HCT116 (cell line): ENCODE data around the gene FITM2. TPM values are rescaled to one million over a fixed set of nuclear protein-coding genes. Genes with fewer than 3 reads are reported as not detected.
"Not testable (repeated sequence)": the region's sequence is repeated elsewhere in the genome, so short reads cannot be mapped to it uniquely, and the experiment has no call there.

Experiments used
- ATAC-seq: fragments of 200-7000 bp; cut with Tn5 transposase; 2 replicates; pipeline ENCODE4 v1.9.1; 2020; ENCODE audit warnings: mild to moderate bottlenecking, moderate library complexity
- BruUV-seq: library from RNA; stranded (reverse); fragments of 400-500 nt; replicated peaks from 2 replicates; lab custom pipeline; 2021; lab: Mats Ljungman, UMichigan
- CTCF ChIA-PET: fragments of 300-600 bp; sonication (Branson Sonifier 250); formaldehyde crosslinking; loops from one replicate; lab custom pipeline; 2021; ENCODE audit warnings: antibody characterized with exemption; lab: Charles Lee
- POLR2A ChIA-PET: fragments of 300-600, 350-600 bp; sonication (Branson Sonifier 250); formaldehyde crosslinking; loops from one replicate; lab custom pipeline; 2021; ENCODE audit warnings: antibody characterized with exemption; lab: Charles Lee
- RAD21 ChIA-PET, 2 experiments: fragments of 300-600 bp; sonication (Branson Sonifier 250); formaldehyde crosslinking; loops; one replicate each; lab custom pipeline; 2023; ENCODE audit warnings: low total read pairs in 2 of 2; ENCODE audit not compliant: uncharacterized antibody in 2 of 2, unreplicated experiment in 2 of 2, low non-redundant PET in 1 of 2; lab: Charles Lee
- DNase-seq: peaks from one replicate; pipeline ENCODE4 v3.0.0-alpha.2; 2010; ENCODE audit warnings: low read depth, low spot score
- H2AFZ ChIP-seq: fragments of 200-600 bp; shearing (Covaris generic), sonication (generic); 2 replicates; pipeline ENCODE4 v1.6.1; 2017; ENCODE audit warnings: low read depth, mixed run types, mixed read lengths, antibody characterized with exemption, low read length; ENCODE audit not compliant: poor library complexity, severe bottlenecking
- H3K27ac ChIP-seq: 2 replicates; pipeline ENCODE4 v1.5.1; 2012; ENCODE audit warnings: low read depth, low read length
- H3K27me3 ChIP-seq: fragments of 200-600 bp; sonication (generic); 2 replicates; pipeline ENCODE4 v1.6.1; 2016; ENCODE audit warnings: mixed run types, low read length, mixed read lengths; ENCODE audit not compliant: insufficient read depth
- H3K36me3 ChIP-seq, 2 experiments: fragments of 200-500 bp in 1 of 2; fragments of 200-600 bp in 1 of 2; sonication (Bioruptor generic) in 1 of 2; sonication (generic) in 1 of 2; 2 replicates each; pipeline versions ENCODE4 v1.5.1 to v1.6.1; 2014 to 2016; ENCODE audit warnings: low read length in 2 of 2, inconsistent platforms in 1 of 2, mixed read lengths in 1 of 2, mixed run types in 1 of 2; ENCODE audit not compliant: insufficient read depth in 2 of 2, control insufficient read depth in 1 of 2
- H3K4me1 ChIP-seq, 2 experiments: fragments of 200-600 bp in 1 of 2; sonication (generic) in 1 of 2; 2 replicates each; pipeline versions ENCODE4 v1.5.1 to v1.6.1; 2012 to 2017; ENCODE audit warnings: low read length in 2 of 2, inconsistent platforms in 1 of 2, mild to moderate bottlenecking in 1 of 2, mixed read lengths in 1 of 2, mixed run types in 1 of 2, moderate library complexity in 1 of 2; ENCODE audit not compliant: insufficient read depth in 2 of 2, control insufficient read depth in 1 of 2
- H3K4me2 ChIP-seq: fragments of 200-600 bp; sonication (generic); 2 replicates; pipeline ENCODE4 v1.6.1; 2017; ENCODE audit warnings: mixed run types, low read length, mixed read lengths
- H3K4me3 ChIP-seq, 2 experiments: fragments of 200-600 bp in 1 of 2; sonication (generic) in 1 of 2; replicated peaks in 1 of 2; 2 replicates each; pipeline ENCODE4 v1.5.1; 2011 to 2016; ENCODE audit warnings: low read length in 2 of 2, control low read depth in 1 of 2, low read depth in 1 of 2, mild to moderate bottlenecking in 1 of 2, mixed read lengths in 1 of 2, mixed run types in 1 of 2
- H3K79me2 ChIP-seq: fragments of 200-600 bp; sonication (generic); 2 replicates; pipeline ENCODE4 v1.6.1; 2017; ENCODE audit warnings: mild to moderate bottlenecking, mixed run types, low read length, moderate library complexity, mixed read lengths; ENCODE audit not compliant: insufficient read depth
- H3K9ac ChIP-seq: fragments of 200-600 bp; sonication (generic); 2 replicates; pipeline ENCODE4 v1.6.1; 2016; ENCODE audit warnings: low read length, mixed read lengths
- H3K9me2 ChIP-seq: fragments of 200-600 bp; sonication (generic), shearing (Covaris generic); 2 replicates; pipeline ENCODE4 v1.6.1; 2017; ENCODE audit warnings: mixed run types, mild to moderate bottlenecking, moderate library complexity; ENCODE audit not compliant: insufficient read depth
- H3K9me3 ChIP-seq, 2 experiments: fragments of 200-500 bp in 1 of 2; fragments of 200-600 bp in 1 of 2; sonication (Bioruptor generic) in 1 of 2; sonication (generic) in 1 of 2; 2 replicates each; pipeline ENCODE4 v1.6.1; 2014 to 2017; ENCODE audit warnings: low read length in 2 of 2, mixed read lengths in 2 of 2, inconsistent platforms in 1 of 2, low read depth in 1 of 2, mild to moderate bottlenecking in 1 of 2, mixed run types in 1 of 2, moderate library complexity in 1 of 2; ENCODE audit not compliant: control insufficient read depth in 1 of 2, insufficient read depth in 1 of 2
- H4K20me1 ChIP-seq: fragments of 200-600 bp; sonication (generic), shearing (Covaris generic); 2 replicates; pipeline ENCODE4 v1.6.1; 2017; ENCODE audit warnings: mixed run types, mild to moderate bottlenecking, moderate library complexity; ENCODE audit not compliant: insufficient read depth
- CBX3 ChIP-seq: IDR thresholded peaks from 2 replicates; pipeline ENCODE4 v1.6.1; 2012; ENCODE audit warnings: low read depth
- CTCF ChIP-seq, 3 experiments: fragments of 200-600 bp in 1 of 3; sonication (generic) in 1 of 3; IDR thresholded peaks in 2 of 3; conservative IDR thresholded peaks in 1 of 3; 2 replicates each; pipeline ENCODE4 v1.5.1; 2012 to 2017; ENCODE audit warnings: low read depth in 2 of 3, low read length in 2 of 3, antibody characterized with exemption in 1 of 3, borderline replicate concordance in 1 of 3, control low read depth in 1 of 3, mild to moderate bottlenecking in 1 of 3, mixed read lengths in 1 of 3, mixed run types in 1 of 3, moderate library complexity in 1 of 3; ENCODE audit not compliant: insufficient read depth in 1 of 3
- EGR1 ChIP-seq: IDR thresholded peaks from 2 replicates; pipeline ENCODE4 v1.6.1; 2012; ENCODE audit warnings: low read depth
- POLR2A ChIP-seq: IDR thresholded peaks from 2 replicates; pipeline ENCODE4 v1.7.0; 2011; ENCODE audit warnings: borderline replicate concordance; ENCODE audit not compliant: insufficient read depth, insufficient read length; ENCODE audit errors: extremely low read depth
- RAD21 ChIP-seq: IDR thresholded peaks from 2 replicates; pipeline ENCODE4 v1.6.1; 2012; ENCODE audit warnings: low read depth, mild to moderate bottlenecking
- SIN3A ChIP-seq: IDR thresholded peaks from 2 replicates; pipeline ENCODE4 v1.6.1; 2012; ENCODE audit warnings: low read depth
- intact Hi-C: fragments of 100-400 bp; cut with micrococcal nuclease; formaldehyde crosslinking; loops from 2 replicates; pipeline ENCODE4 v1.10.0; 2022
- total RNA-seq: library from RNA; stranded (reverse); gene quantifications from one replicate; pipeline ENCODE4 v1.2.1, GENCODE V29; 2021; ENCODE audit not compliant: unreplicated experiment
- TF ChIP-seq, protein P1 (sequence below): IDR thresholded peaks from 2 replicates; pipeline ENCODE4 v1.6.1; 2011; ENCODE audit warnings: mild to moderate bottlenecking, low read length, moderate library complexity; ENCODE audit not compliant: insufficient replicate concordance; ENCODE audit errors: extremely low read depth

Gene FITM2
- total RNA-seq, 1 experiment from 2014 or later, result 5.2 TPM

DNA sequence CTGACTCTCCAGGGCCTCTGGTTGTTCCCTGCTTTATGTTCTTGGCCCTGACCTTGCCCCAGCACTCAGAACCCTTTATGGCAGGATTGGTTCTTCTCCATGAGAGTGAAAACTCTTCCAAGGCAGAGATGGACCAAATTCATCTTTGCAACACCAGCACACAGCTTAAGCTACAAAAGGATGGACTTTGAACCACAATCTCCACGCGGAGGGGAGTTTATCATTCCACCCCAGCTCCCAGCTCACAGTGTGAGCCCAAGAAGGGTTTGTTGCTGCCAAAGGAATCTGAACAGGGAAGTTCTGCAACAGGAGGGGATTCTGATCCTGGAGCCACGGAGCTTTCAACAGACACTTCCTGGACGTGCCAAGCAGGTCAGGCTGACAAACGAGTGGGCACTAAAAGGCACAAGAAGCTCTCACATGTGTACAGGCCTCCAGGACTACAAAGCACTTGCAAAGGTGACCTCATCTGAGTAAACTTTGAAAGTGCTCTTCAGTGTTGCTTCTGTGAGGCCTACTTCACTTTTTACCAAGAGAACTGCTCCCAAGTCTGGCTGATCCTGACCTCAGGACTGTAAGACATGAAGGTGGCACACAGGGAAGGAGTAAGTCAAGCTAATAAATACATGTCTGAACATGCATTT lies 8.9 kb downstream of the FITM2 start (continued):
- TF ChIP-seq, protein P1, sequence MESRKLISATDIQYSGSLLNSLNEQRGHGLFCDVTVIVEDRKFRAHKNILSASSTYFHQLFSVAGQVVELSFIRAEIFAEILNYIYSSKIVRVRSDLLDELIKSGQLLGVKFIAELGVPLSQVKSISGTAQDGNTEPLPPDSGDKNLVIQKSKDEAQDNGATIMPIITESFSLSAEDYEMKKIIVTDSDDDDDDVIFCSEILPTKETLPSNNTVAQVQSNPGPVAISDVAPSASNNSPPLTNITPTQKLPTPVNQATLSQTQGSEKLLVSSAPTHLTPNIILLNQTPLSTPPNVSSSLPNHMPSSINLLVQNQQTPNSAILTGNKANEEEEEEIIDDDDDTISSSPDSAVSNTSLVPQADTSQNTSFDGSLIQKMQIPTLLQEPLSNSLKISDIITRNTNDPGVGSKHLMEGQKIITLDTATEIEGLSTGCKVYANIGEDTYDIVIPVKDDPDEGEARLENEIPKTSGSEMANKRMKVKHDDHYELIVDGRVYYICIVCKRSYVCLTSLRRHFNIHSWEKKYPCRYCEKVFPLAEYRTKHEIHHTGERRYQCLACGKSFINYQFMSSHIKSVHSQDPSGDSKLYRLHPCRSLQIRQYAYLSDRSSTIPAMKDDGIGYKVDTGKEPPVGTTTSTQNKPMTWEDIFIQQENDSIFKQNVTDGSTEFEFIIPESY, result no peak
- TF ChIP-seq CBX3 (no peak), CTCF (IDR thresholded peaks at IDR 0.05 in 2 of 3, conservative IDR thresholded peaks at IDR 0.05 in 1 of 3; ENCODE audit: borderline replicate concordance in 1 of 3, insufficient read depth in 1 of 3, low read depth in 2 of 3, low read length in 2 of 3) (no peak), EGR1 (no peak)

- H3K79me2 ChIP-seq, result no peaks in the 10 kb centered on the region
- CTCF ChIA-PET, result interaction anchor here (1.5 kb wide), 1 partner anchor 10 kb away, joined by 6 read pairs; the partner anchor contains the start of gene FITM2
- TF ChIP-seq SIN3A (no peak), POLR2A (no peak), EGR1 (no peak), RAD21 (no peak)
- TF ChIP-seq, all 23 proteins: peak for 0
- Histone ChIP-seq H3K36me3 (no peaks in the 10 kb centered on the region), H3K4me3 (no peak overlapping the region), H4K20me1 (no peaks in the 10 kb centered on the region), H3K9me3 (no peaks in the 10 kb centered on the region), H2AFZ (no peak overlapping the region), H3K27me3 (no peaks in the 10 kb centered on the region), H3K4me1 (no peaks in the 10 kb centered on the region), H3K9ac (no peak overlapping the region), H3K4me2 (no peak overlapping the region), H3K9me2 (no peaks in the 10 kb centered on the region), H3K27ac (no peak overlapping the region)
- intact Hi-C loops, result no loop called here
- DNase-seq (no peak), ATAC-seq (no peak)
- POLR2A ChIA-PET, result no interaction called here
- RAD21 ChIA-PET, result no interaction called here
- BruUV-seq, result no TSS peak
Measured at GRCh38 chr20:44301285-44301684, 9.7 kb downstream of the FITM2 start.

DNA sequence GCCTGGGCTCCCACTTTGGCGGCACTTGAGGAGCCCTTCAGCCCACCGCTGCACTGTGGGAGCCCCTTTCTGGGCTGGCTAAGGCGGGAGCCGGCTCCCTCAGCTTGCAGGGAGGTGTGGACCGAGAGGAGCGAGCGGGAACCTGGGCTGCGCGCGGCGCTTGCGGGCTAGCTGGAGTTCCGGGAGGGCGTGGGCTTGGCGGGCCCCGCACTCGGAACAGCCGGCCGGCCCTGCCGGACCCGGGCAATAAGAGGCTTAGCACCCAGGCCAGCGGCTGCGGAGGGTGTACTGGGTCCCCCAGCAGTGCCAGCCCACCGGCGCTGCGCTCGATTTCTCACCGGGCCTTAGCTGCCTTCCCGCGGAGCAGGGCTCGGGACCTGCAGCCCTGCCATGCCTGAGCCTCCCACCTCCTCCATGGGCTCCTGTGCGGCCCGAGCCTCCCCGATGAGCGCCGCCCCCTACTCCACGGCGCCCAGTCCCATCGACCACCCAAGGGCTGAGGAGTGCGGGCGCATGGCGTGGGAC lies 11.9 kb downstream of the FITM2 start:
- H3K9me2 ChIP-seq, H2AFZ ChIP-seq, H3K9ac ChIP-seq, H4K20me1 ChIP-seq, RAD21 ChIA-PET, H3K36me3 ChIP-seq, H3K4me1 ChIP-seq, H3K79me2 ChIP-seq, intact Hi-C loops, H3K27ac ChIP-seq, BruUV-seq, H3K9me3 ChIP-seq, H3K4me2 ChIP-seq, H3K4me3 ChIP-seq, DNase-seq, POLR2A ChIA-PET, ATAC-seq, H3K27me3 ChIP-seq, CTCF ChIA-PET: not testable (repeated sequence)
